Omental fat pad (tissue), 4 donors: Measurements from ENCODE around the gene CBR1. TPM values are rescaled to one million over a fixed set of nuclear protein-coding genes. Genes with fewer than 3 reads are reported as not detected.

Source experiments
- ATAC-seq: fragments of 150-250 bp; one replicate; pipeline ENCODE4 v1.9.1; 2016; ENCODE audit warnings: mild to moderate bottlenecking, moderate library complexity; ENCODE audit not compliant: low FRiP score
- DNase-seq: peaks from one replicate; pipeline ENCODE4 v3.0.0-alpha.2; 2019; ENCODE audit warnings: low spot score
- CTCF ChIP-seq, 3 donors: fragments of 450-650 bp; IDR thresholded peaks; one replicate each; pipeline ENCODE4 v1.5.1; 2016 to 2017; ENCODE audit warnings: antibody characterized with exemption in 3 of 3, mild to moderate bottlenecking in 3 of 3, moderate library complexity in 2 of 3
- total RNA-seq, 4 donors: library from RNA; depleted of rRNA; stranded (reverse); fragments of >200 nt; gene quantifications; one replicate each; pipeline ENCODE4 v1.1.0, GENCODE V29; 2016

The CBR1 gene
- total RNA-seq, 4 donors from 2014 or later = 73.1 to 158 (median 93.3) TPM

- ATAC-seq (no peak), DNase-seq (no peak)
- TF ChIP-seq CTCF (IDR thresholded peaks at IDR 0.05) = no peak
Observed at GRCh38 chr21:36079010-36079649, 9.3 kb downstream of the CBR1 start.

DNA sequence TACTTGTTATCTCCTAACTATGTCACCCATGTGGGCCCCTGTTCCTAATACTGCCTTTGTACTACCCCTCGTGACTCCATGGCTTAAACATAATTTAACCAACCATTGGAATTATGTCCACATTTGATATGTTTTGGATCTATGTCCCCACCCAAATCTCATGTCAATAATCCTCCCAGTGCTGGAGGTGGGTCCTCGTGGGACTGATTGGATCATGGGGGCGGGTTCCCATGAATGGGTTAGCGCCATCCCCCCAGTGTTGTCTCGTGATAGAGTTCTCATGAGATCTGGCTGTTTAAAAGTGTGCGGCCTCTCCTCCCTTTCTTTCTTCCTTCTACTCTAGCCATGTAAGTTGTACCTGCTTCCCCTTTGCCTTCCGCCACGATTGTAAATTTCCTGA, 9.8 kb downstream of the CBR1 start:
- ATAC-seq (no peak), DNase-seq (no peak)
- TF ChIP-seq CTCF (IDR thresholded peaks at IDR 0.05) = no peak

- ATAC-seq (no peak), DNase-seq (no peak)
- TF ChIP-seq CTCF (IDR thresholded peaks at IDR 0.05) = no peak
Observed at GRCh38 chr21:36080386-36080785, 10.6 kb downstream of the CBR1 start.

DNA sequence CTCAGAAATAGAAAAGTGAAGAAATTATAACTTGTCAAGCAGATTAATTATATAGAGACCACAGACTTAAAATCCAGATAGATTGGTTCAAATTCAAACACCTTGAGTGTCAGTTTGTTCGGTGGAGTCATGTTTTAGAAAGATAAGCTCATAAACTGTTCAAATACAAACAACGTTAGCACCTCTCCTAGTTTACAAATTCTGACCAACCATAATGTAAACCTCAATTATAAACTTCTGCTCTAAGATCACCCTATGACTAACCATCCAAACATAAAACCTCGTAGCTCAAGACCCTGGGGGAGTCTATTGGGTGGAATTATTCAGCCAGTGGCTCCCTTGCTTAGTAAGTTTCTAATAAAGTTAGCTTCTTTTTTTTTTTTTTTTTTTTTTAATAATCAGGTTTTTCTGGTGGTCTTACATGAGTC, 12.4 kb downstream of the CBR1 start:
- no peak for TF ChIP-seq CTCF (IDR thresholded peaks at IDR 0.05)
- no peak for DNase-seq
- ATAC-seq = no peak

DNA sequence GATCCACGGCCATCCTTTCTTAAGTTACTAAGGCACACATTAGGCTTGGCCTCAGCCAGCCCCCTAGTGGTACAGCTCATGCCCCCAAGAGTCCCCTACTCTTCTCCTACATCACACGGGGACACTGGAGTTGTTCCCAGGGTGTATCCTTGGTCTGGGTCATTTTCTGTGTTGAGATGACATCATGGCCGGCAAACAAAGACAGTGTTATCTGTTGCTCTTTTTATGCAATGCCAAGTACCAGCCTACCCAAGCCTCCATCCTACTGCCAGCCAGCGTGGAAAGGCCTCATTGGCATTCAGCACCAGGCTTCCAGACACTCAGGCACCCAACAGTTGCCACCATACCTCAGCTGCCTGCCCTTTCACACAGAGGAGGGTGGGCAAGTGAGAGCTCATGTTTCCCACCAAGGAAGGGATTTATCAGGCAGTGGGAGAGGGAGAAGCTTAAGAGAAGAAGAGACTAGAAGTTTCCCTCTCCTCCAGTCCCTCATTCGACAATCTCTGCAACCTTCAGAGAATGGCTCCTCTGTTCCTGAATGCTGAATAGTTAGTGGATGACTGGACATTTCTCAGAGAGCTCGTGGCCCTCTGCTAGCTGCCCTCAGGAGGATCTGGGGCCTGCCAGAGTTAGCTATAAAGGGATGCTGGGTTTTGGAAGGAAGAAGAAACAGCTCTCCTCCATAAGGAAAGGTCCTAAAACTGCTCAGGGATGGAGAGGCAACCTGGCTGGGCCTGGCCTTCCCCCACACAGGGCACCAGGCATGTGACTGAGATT, 17.7 kb downstream of the CBR1 start:
- no peak for TF ChIP-seq CTCF (IDR thresholded peaks at IDR 0.05)

DNA sequence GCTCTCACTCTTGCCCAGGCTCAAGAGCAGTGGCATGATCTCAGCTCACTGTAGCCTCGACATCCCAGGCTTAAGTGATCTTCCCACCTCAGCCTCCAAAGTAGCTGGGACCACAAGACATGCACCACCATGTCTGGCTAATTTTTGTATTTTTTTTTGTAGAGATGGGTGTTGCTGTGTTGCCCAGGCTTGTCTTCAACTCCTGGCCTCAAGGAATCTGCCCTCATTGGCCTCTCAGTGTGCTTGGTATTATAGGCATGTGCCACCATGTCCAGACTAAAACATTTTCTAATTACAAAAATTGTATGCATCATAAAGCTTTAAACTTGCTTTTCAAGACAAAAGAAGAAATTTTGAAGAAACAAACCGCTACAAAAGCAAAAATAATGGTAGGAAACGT, 20.1 kb downstream of the CBR1 start:
- ATAC-seq = no peak
- TF ChIP-seq CTCF (IDR thresholded peaks at IDR 0.05) = no peak
- DNase-seq = no peak

More for the DNA sequence above, 17.7 kb downstream of the CBR1 start:
- DNase-seq = no peak
- no peak for ATAC-seq

- DNase-seq (no peak), ATAC-seq (no peak)
- TF ChIP-seq CTCF (IDR thresholded peaks at IDR 0.05) = no peak
Observed at GRCh38 chr21:36092681-36093080, 22.9 kb downstream of the CBR1 start.
